Measurements from ENCODE around the gene WDR33.

DNA sequence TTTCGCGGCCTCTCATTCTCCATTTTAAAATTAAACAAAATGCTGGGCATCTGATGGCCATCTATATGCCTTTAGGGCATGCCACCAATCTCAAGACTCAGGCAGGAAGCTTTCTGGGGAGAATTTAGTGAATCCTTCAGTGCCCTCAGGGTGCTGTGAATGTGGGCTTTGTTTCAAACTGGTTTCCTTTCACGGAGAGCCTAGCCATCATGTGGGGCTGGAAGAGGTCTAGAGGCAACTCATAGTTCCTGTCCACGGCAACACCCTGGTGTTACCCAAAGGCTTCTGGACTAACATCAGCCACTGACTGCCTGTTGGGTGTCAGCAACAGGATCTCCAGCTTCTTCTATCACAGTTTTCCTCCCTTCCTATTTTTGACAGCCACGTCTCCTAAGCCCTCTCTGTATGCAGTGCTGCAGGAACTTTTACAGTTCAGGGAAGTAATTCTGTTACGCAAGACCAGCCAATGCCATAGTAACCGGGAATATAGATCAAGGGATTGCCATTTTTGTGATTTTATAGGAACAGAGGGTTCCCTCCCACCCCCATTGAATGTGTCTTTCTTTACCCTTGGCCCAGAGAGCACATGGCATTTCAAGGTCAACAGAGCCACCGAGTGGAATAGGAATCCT, 7.9 kb upstream of the WDR33 start:
- no peak for TF ChIP-seq POLR2AphosphoS5 (IDR thresholded peaks at IDR 0.05)
- TF ChIP-seq, protein P1, sequence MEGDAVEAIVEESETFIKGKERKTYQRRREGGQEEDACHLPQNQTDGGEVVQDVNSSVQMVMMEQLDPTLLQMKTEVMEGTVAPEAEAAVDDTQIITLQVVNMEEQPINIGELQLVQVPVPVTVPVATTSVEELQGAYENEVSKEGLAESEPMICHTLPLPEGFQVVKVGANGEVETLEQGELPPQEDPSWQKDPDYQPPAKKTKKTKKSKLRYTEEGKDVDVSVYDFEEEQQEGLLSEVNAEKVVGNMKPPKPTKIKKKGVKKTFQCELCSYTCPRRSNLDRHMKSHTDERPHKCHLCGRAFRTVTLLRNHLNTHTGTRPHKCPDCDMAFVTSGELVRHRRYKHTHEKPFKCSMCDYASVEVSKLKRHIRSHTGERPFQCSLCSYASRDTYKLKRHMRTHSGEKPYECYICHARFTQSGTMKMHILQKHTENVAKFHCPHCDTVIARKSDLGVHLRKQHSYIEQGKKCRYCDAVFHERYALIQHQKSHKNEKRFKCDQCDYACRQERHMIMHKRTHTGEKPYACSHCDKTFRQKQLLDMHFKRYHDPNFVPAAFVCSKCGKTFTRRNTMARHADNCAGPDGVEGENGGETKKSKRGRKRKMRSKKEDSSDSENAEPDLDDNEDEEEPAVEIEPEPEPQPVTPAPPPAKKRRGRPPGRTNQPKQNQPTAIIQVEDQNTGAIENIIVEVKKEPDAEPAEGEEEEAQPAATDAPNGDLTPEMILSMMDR (IDR thresholded peaks at IDR 0.05): no peak
